Adrenal gland (tissue), 12 donors: ENCODE results near the gene IGFALS. TPM values are rescaled to one million over a fixed set of nuclear protein-coding genes. Genes with fewer than 3 reads are reported as not detected.

Experiments used
- DNase-seq, 7 donors: peaks; one replicate each; pipeline ENCODE4 v3.0.0-alpha.2; 2019 to 2020
- H3K27ac ChIP-seq, 5 donors: fragments of 200-600 bp; sonication (generic) in 4 of 5; 1 replicate in 3 of 5; 2 replicates in 2 of 5; pipeline versions ENCODE4 v1.5.1 to v1.8.0; 2016 to 2020; ENCODE audit warnings: mild to moderate bottlenecking in 1 of 5
- H3K27me3 ChIP-seq: fragments of 200-600 bp; 2 replicates; pipeline ENCODE4 v1.8.0; 2021
- H3K36me3 ChIP-seq, 2 donors: fragments of 200-600 bp; replicated peaks in 1 of 2; 1 replicate in 1 of 2; 2 replicates in 1 of 2; pipeline versions ENCODE4 v1.5.1 to v1.8.0; 2018 to 2022
- H3K4me1 ChIP-seq, 2 donors: fragments of 200-600 bp; replicated peaks in 1 of 2; 1 replicate in 1 of 2; 2 replicates in 1 of 2; pipeline versions ENCODE4 v1.5.1 to v1.8.0; 2018 to 2021
- H3K4me3 ChIP-seq, 4 donors: fragments of 200-600 bp; sonication (generic) in 3 of 4; one replicate each; pipeline ENCODE4 v1.5.1; 2016 to 2018
- H3K9me3 ChIP-seq, 3 donors: fragments of 200-600 bp; sonication (generic) in 1 of 3; replicated peaks in 1 of 3; 1 replicate in 2 of 3; 2 replicates in 1 of 3; pipeline versions ENCODE4 v1.5.1 to v1.8.0; 2016 to 2021
- CTCF ChIP-seq, 6 experiments: fragments of 450-650 bp in 4 of 6; fragments of 200-600 bp in 2 of 6; sonication (generic) in 1 of 6; IDR thresholded peaks; 1 replicate in 5 of 6; 2 replicates in 1 of 6; pipeline versions ENCODE4 v1.5.1 to v1.8.0; 2016 to 2021; ENCODE audit warnings: antibody characterized with exemption in 6 of 6, mild to moderate bottlenecking in 2 of 6, moderate library complexity in 1 of 6
- POLR2A ChIP-seq, 2 donors: fragments of 450-650 bp; IDR thresholded peaks; one replicate each; pipeline ENCODE4 v1.6.1; 2017; ENCODE audit warnings: antibody characterized with exemption in 2 of 2, mild to moderate bottlenecking in 2 of 2, moderate library complexity in 1 of 2
- WGBS, 4 donors: extraction: QIAGEN DNeasy Blood & Tissue Kit in 2 of 4; methylation state at CpG; one replicate each; pipeline versions ENCODE4 v1.1.5 to v1.1.7; 2013 to 2017; 5-methylcytosine and 5-hydroxymethylcytosine counted together
- intact Hi-C, 2 donors: fragments of 100-400 bp; cut with DNase I; formaldehyde crosslinking; loops; one replicate each; pipeline versions ENCODE4 v1.14.1 to v1.15.0; 2022 to 2023
- polyA plus RNA-seq, 3 donors: library from polyadenylated mRNA; stranded (reverse); fragments of 200-250 nt in 2 of 3; fragments of 350-450 nt in 1 of 3; fragmentation: Illumina TruSeq in 1 of 3; extraction: RNeasy Lipid Tissue Mini Kit (QIAGEN cat#74804) in 1 of 3; gene quantifications; one replicate each; pipeline ENCODE4 v1.2.3, GENCODE V29; 2013 to 2014
- total RNA-seq, 9 donors: library from RNA; depleted of rRNA in 4 of 9; stranded (reverse); fragments of >200 nt in 4 of 9; fragments of 120-200 nt in 1 of 9; fragmentation: NEBNext Ultra II Directional in 1 of 9; extraction: Animal tissue kit (Norgen Biotek cat#: 25700) in 1 of 9; gene quantifications; one replicate each; pipeline versions ENCODE4 v1.1.0 to v1.2.4, GENCODE V29; 2013 to 2023
- donor health status: healthy with polysubstance abuse.
- donor health status: Bipolar disorder and iron deficiency.
- donor health status: DM: yes; HTN: yes; CAD: no.
- donor health status: DM: no; HTN: no; CAD: no.
- donor health status: DM: no; HTN: no; CAD: no.
- donor health status: DM: yes; HTN: yes; CAD: no.

IGFALS gene
- total and polyA plus RNA-seq, 12 donors: 0.11 to 3.9 (median 0.31) TPM; not detected in 2

GRCh38 chr16:1831186-1832075 lies 37.9 kb upstream of the IGFALS start:
- no peak for TF ChIP-seq POLR2A (IDR thresholded peaks at IDR 0.05)
- TF ChIP-seq CTCF (IDR thresholded peaks at IDR 0.05): no peak

GRCh38 chr16:1830213-1830612 lies 36.7 kb upstream of the IGFALS start:
- peak in 1 of 7 donors; percentile 56 for DNase-seq
- 30 to 55% (median 41%) methylated on average over 3 of the region's 3 CpGs for WGBS, 4 donors
- no peaks in the 10 kb centered on the region for H3K9me3 ChIP-seq
- peaks cover 31 to 40% of the 10 kb centered on the region in 2 donors for H3K4me1 ChIP-seq
- no peaks in the 10 kb centered on the region for H3K27me3 ChIP-seq
- H3K36me3 ChIP-seq: no peaks in the 10 kb centered on the region
- TF ChIP-seq POLR2A (IDR thresholded peaks at IDR 0.05): no peak
- TF ChIP-seq CTCF (IDR thresholded peaks at IDR 0.05): no peak
- H3K27ac ChIP-seq: peak overlapping the region in 1 of 5 donors; percentile 75
- no peak overlapping the region for H3K4me3 ChIP-seq
- intact Hi-C loops: no loop called here

More at GRCh38 chr16:1831186-1832075, 37.9 kb upstream of the IGFALS start:
- Histone ChIP-seq H3K27me3 (no peaks in the 10 kb centered on the region), H3K36me3 (no peaks in the 10 kb centered on the region), H3K4me3 (no peak overlapping the region), H3K27ac (no peak overlapping the region), H3K9me3 (no peaks in the 10 kb centered on the region), H3K4me1 (peaks cover 22 to 32% of the 10 kb centered on the region in 2 donors)
- DNase-seq: no peak
- intact Hi-C loops: no loop called here
- 84 to 92% (median 87%) methylated on average over 13 to 19 of the region's 19 CpGs for WGBS, 4 donors

- peak overlapping the region in 1 of 5 donors; percentile 9 for H3K27ac ChIP-seq
- 75 to 81% (median 76%) methylated on average over 10 to 11 of the region's 11 CpGs for WGBS, 4 donors
- intact Hi-C loops: loop anchor here in 1 of 2 donors (5.0 kb wide), 1 partner anchor 57 kb away; the partner anchor contains the start of genes EME2, MRPS34 and NME3
- H3K4me1 ChIP-seq: peaks cover 40 to 54% of the 10 kb centered on the region in 2 donors
- TF ChIP-seq CTCF (IDR thresholded peaks at IDR 0.05) (no peak), POLR2A (IDR thresholded peaks at IDR 0.05) (no peak)
- no peaks in the 10 kb centered on the region for H3K9me3 ChIP-seq
- no peaks in the 10 kb centered on the region for H3K36me3 ChIP-seq
- no peaks in the 10 kb centered on the region for H3K27me3 ChIP-seq
- DNase-seq: no peak
- no peak overlapping the region for H3K4me3 ChIP-seq
Observed at GRCh38 chr16:1828645-1829410, 35.3 kb upstream of the IGFALS start.
